Ovary (tissue), 9 donors: ENCODE measurements around the gene GNG2. TPM values are rescaled to one million over a fixed set of nuclear protein-coding genes. Genes with fewer than 3 reads are reported as not detected.
A peak's percentile ranks its signal among the peaks of the same experiment; 100 is the strongest.

Source experiments
- DNase-seq, 5 donors: peaks; one replicate each; pipeline ENCODE4 v3.0.0-alpha.2; 2019 to 2020
- H3K27ac ChIP-seq, 2 donors: fragments of 200-600 bp; one replicate each; pipeline versions ENCODE4 v1.5.1 to v1.8.0; 2019 to 2022
- H3K27me3 ChIP-seq: fragments of 200-600 bp; one replicate; pipeline ENCODE4 v1.8.0; 2022
- H3K36me3 ChIP-seq: fragments of 200-600 bp; sonication (generic); one replicate; pipeline ENCODE4 v1.5.1; 2019
- H3K4me1 ChIP-seq: one replicate; pipeline ENCODE4 v1.8.1; 2013; ENCODE audit warnings: mild to moderate bottlenecking, moderate library complexity; ENCODE audit not compliant: insufficient read depth
- H3K4me3 ChIP-seq: fragments of 200-600 bp; sonication (generic); one replicate; pipeline ENCODE4 v1.5.1; 2017
- H3K9me3 ChIP-seq, 2 donors: fragments of 200-600 bp in 1 of 2; sonication (generic) in 1 of 2; one replicate each; pipeline versions ENCODE4 v1.5.1 to v1.8.1; 2013 to 2019; ENCODE audit warnings: mild to moderate bottlenecking in 1 of 2, moderate library complexity in 1 of 2
- EP300 ChIP-seq: sonication (generic); formaldehyde crosslinking; IDR thresholded peaks from one replicate; pipeline ENCODE4 v1.6.1; 2017; ENCODE audit warnings: antibody characterized with exemption
- POLR2A ChIP-seq: fragments of 450-650 bp; IDR thresholded peaks from one replicate; pipeline ENCODE4 v1.6.1; 2017; ENCODE audit warnings: antibody characterized with exemption, mild to moderate bottlenecking, moderate library complexity
- WGBS, 3 donors: extraction: QIAGEN DNeasy Blood & Tissue Kit in 1 of 3; methylation state at CpG; one replicate each; pipeline versions ENCODE4 v1.1.5 to v1.1.7; 2013 to 2017; 5-methylcytosine and 5-hydroxymethylcytosine counted together
- intact Hi-C, 4 donors: fragments of 100-400 bp; cut with DNase I; formaldehyde crosslinking; loops; one replicate each; pipeline versions ENCODE4 v1.11.0 to v1.15.1; 2022 to 2023
- polyA plus RNA-seq, 2 donors: library from polyadenylated mRNA; stranded (reverse); fragments of 200-250 nt in 1 of 2; fragments of 350-450 nt in 1 of 2; fragmentation: Illumina TruSeq in 1 of 2; extraction: RNeasy Lipid Tissue Mini Kit (QIAGEN cat#74804) in 1 of 2; gene quantifications; one replicate each; pipeline ENCODE4 v1.2.3, GENCODE V29; 2013 to 2014
- total RNA-seq, 7 donors: library from RNA; depleted of rRNA in 2 of 7; stranded (reverse); fragments of >200 nt in 2 of 7; fragmentation: NEBNext Ultra II Directional in 3 of 7; extraction: Animal tissue kit (Norgen Biotek cat#: 25700) in 3 of 7; gene quantifications; one replicate each; pipeline versions ENCODE4 v1.1.0 to v1.2.4, GENCODE V29; 2016 to 2023
- TF ChIP-seq, protein P1 (sequence below), 3 donors: fragments of 450-650 bp in 2 of 3; fragments of 200-600 bp in 1 of 3; IDR thresholded peaks; one replicate each; pipeline versions ENCODE4 v1.5.1 to v1.8.0; 2016 to 2022; ENCODE audit warnings: antibody characterized with exemption in 3 of 3, mild to moderate bottlenecking in 1 of 3
- donor health status: DM: no; HTN: no; CAD: no; lungs with moderate emphysema.
- donor health status: DM: no; HTN: no; CAD: no.
- donor health status: Bipolar disorder and iron deficiency.
- donor health status: DM: yes; HTN: yes; CAD: no.
- donor health status: DM: no; HTN: no; CAD: no.
- donor health status: DM: yes; HTN: yes; CAD: no.

The GNG2 gene
- total and polyA plus RNA-seq, 9 donors: 9.4 to 29.4 (median 11.4) TPM

- no peak for DNase-seq
- Histone ChIP-seq H3K27me3 (no peaks in the 10 kb centered on the region), H3K4me3 (no peak overlapping the region), H3K9me3 (no peaks in the 10 kb centered on the region), H3K36me3 (no peaks in the 10 kb centered on the region), H3K27ac (no peak overlapping the region), H3K4me1 (no peaks in the 10 kb centered on the region)
- TF ChIP-seq, protein P1, sequence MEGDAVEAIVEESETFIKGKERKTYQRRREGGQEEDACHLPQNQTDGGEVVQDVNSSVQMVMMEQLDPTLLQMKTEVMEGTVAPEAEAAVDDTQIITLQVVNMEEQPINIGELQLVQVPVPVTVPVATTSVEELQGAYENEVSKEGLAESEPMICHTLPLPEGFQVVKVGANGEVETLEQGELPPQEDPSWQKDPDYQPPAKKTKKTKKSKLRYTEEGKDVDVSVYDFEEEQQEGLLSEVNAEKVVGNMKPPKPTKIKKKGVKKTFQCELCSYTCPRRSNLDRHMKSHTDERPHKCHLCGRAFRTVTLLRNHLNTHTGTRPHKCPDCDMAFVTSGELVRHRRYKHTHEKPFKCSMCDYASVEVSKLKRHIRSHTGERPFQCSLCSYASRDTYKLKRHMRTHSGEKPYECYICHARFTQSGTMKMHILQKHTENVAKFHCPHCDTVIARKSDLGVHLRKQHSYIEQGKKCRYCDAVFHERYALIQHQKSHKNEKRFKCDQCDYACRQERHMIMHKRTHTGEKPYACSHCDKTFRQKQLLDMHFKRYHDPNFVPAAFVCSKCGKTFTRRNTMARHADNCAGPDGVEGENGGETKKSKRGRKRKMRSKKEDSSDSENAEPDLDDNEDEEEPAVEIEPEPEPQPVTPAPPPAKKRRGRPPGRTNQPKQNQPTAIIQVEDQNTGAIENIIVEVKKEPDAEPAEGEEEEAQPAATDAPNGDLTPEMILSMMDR (IDR thresholded peaks at IDR 0.05): no peak
- no peak for TF ChIP-seq EP300
- TF ChIP-seq POLR2A: no peak
- intact Hi-C loops: loop anchor here in 1 of 4 donors (10.0 kb wide), 1 partner anchor 98 kb away; no protein-coding TSS in a partner anchor
- WGBS, 3 donors: 92 to 97% (median 94%) methylated on average over 7 of the region's 7 CpGs
These were observed 112.2 kb downstream of the GNG2 start for GRCh38 chr14:51972566-51972965.

GRCh38 chr14:51977075-51977474 lies 116.7 kb downstream of the GNG2 start:
- intact Hi-C loops: loop anchor here in 2 of 4 donors (5.0 to 10.0 kb wide), 2 partner anchors 102 to 695 kb away; no protein-coding TSS in a partner anchor

DNA sequence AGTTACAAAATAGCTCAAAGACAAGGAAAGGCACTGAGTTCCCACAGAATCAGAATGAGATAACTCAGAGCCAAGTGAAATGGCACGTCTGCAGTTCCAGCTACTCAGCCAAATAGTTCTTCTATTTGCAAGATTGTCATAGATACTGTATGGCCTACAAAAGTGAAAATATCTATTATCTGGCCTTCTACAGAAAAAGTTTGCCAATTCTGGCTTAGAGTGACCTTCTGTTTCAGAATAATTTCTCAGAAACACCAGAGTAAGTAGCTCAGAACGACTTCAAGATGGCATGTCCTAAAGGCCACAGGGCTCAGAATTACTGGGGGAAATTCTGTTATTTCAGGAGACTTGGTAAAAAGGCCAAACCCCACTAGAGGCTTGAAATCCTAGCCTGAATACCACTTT lies 118.3 kb downstream of the GNG2 start:
- H3K4me1 ChIP-seq: peaks cover 3% of the 10 kb centered on the region
- H3K36me3 ChIP-seq: no peaks in the 10 kb centered on the region
- intact Hi-C loops: loop anchor here in 2 of 4 donors (5.0 to 10.0 kb wide), 2 partner anchors 104 to 696 kb away; no protein-coding TSS in a partner anchor
- H3K27me3 ChIP-seq: no peaks in the 10 kb centered on the region
- no peak overlapping the region for H3K4me3 ChIP-seq
- WGBS, 3 donors: 18 to 28% (median 24%) methylated on average over 2 of the region's 2 CpGs
- DNase-seq: no peak
- no peaks in the 10 kb centered on the region for H3K9me3 ChIP-seq
- H3K27ac ChIP-seq: no peak overlapping the region
- TF ChIP-seq, protein P1 (IDR thresholded peaks at IDR 0.05): no peak
- TF ChIP-seq EP300 (no peak), POLR2A (no peak)

More at GRCh38 chr14:51977075-51977474, 116.7 kb downstream of the GNG2 start:
- Histone ChIP-seq H3K36me3 (no peaks in the 10 kb centered on the region), H3K9me3 (no peaks in the 10 kb centered on the region), H3K4me3 (no peak overlapping the region), H3K4me1 (peaks cover 3% of the 10 kb centered on the region), H3K27ac (no peak overlapping the region), H3K27me3 (no peaks in the 10 kb centered on the region)
- WGBS, 3 donors: 18 to 53% (median 23%) methylated on average over 5 of the region's 5 CpGs
- no peak for DNase-seq
- TF ChIP-seq EP300: no peak
- no peak for TF ChIP-seq POLR2A
- TF ChIP-seq, protein P1 (IDR thresholded peaks at IDR 0.05): no peak

- H3K9me3 ChIP-seq: no peaks in the 10 kb centered on the region
- intact Hi-C loops: loop anchor here in 2 of 4 donors (5.0 to 10.0 kb wide), 2 partner anchors 104 to 697 kb away; no protein-coding TSS in a partner anchor
- 25 to 27% (median 27%) methylated on average over 17 of the region's 17 CpGs for WGBS, 3 donors
- TF ChIP-seq, protein P1 (IDR thresholded peaks at IDR 0.05): peak; percentile 64 to 72 (median 69)
- TF ChIP-seq POLR2A: no peak
- TF ChIP-seq EP300: no peak
- H3K27me3 ChIP-seq: no peaks in the 10 kb centered on the region
- DNase-seq: peak; percentile 69 to 85 (median 82)
- H3K4me1 ChIP-seq: peaks cover 3% of the 10 kb centered on the region
- no peak overlapping the region for H3K4me3 ChIP-seq
- H3K27ac ChIP-seq: no peak overlapping the region
- H3K36me3 ChIP-seq: no peaks in the 10 kb centered on the region
These were observed 118.8 kb downstream of the GNG2 start for GRCh38 chr14:51979088-51979709.
